ENCODE data around the gene ALPK3.

ALPK3 gene

GRCh38 chr15:84919106-84919667 is 102.0 kb downstream of the ALPK3 start:
- peaks cover 13% of the 10 kb centered on the region for H3K4me1 ChIP-seq (ENCODE audit: insufficient read depth, poor library complexity, severe bottlenecking)
- no peak overlapping the region for H3K27ac ChIP-seq (ENCODE audit: poor library complexity, severe bottlenecking)
- ATAC-seq (ENCODE audit: low read depth) (no peak), DNase-seq (ENCODE audit: low spot score) (no peak)
- no peak overlapping the region for H3K4me3 ChIP-seq (ENCODE audit: severe bottlenecking)
- no peak for TF ChIP-seq CTCF (IDR thresholded peaks at IDR 0.05; ENCODE audit: poor library complexity, severe bottlenecking)
- H3K27me3 ChIP-seq (ENCODE audit: insufficient read depth, poor library complexity, severe bottlenecking) = no peaks in the 10 kb centered on the region
- no peaks in the 10 kb centered on the region for H3K9me3 ChIP-seq (ENCODE audit: severe bottlenecking)
- H3K36me3 ChIP-seq (ENCODE audit: low read depth) = no peaks in the 10 kb centered on the region

DNA sequence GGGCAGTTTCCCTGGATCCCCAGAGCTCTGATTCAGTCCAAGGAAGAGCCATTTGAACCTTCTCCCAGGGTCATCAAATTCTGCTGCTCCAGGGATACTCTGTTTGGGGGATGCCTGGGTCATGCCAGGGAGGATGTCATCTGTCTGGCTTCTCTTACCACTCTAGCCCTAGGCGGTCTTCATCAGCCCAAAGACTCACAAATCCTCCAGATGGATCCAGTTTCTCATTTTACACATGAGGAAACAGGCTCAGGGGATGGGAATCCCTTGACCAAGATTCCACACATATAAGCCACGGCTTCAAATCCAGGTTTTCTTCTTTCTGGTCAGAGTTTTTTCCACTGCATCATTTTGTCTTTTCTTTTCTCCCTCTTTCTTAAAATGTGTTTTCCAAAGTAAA is 104.0 kb downstream of the ALPK3 start:
- Histone ChIP-seq H3K27ac (ENCODE audit: poor library complexity, severe bottlenecking) (no peak overlapping the region), H3K4me1 (ENCODE audit: insufficient read depth, poor library complexity, severe bottlenecking) (peaks cover 8% of the 10 kb centered on the region), H3K4me3 (ENCODE audit: severe bottlenecking) (no peak overlapping the region), H3K9me3 (ENCODE audit: severe bottlenecking) (no peaks in the 10 kb centered on the region), H3K36me3 (ENCODE audit: low read depth) (no peaks in the 10 kb centered on the region), H3K27me3 (ENCODE audit: insufficient read depth, poor library complexity, severe bottlenecking) (no peaks in the 10 kb centered on the region)
- DNase-seq (ENCODE audit: low spot score) (no peak), ATAC-seq (ENCODE audit: low read depth) (no peak)
- TF ChIP-seq CTCF (IDR thresholded peaks at IDR 0.05; ENCODE audit: poor library complexity, severe bottlenecking) = no peak

DNA sequence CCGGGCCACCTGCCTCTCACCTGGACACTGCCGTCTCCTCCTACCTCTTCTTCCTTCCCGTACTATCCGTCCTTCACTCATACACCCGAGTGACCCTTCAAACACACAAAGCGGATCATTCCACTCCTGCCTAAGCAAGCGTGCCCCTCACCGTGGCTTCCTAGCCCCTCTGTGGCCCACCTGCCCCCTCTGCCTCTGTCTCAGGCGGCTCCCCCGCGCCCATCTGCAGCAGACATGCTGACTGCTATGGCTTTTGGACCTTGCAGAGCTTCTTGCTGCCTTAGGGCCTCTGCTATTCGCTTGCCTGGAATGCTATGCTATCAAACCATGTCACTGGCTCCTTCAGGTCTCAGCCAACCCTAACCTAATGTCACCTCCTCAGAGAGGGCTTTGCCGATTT is 105.4 kb downstream of the ALPK3 start:
- peaks cover 8% of the 10 kb centered on the region for H3K4me1 ChIP-seq (ENCODE audit: insufficient read depth, poor library complexity, severe bottlenecking)
- no peak overlapping the region for H3K27ac ChIP-seq (ENCODE audit: poor library complexity, severe bottlenecking)
- H3K36me3 ChIP-seq (ENCODE audit: low read depth) = no peaks in the 10 kb centered on the region
- ATAC-seq (ENCODE audit: low read depth) (no peak), DNase-seq (ENCODE audit: low spot score) (no peak)
- no peaks in the 10 kb centered on the region for H3K27me3 ChIP-seq (ENCODE audit: insufficient read depth, poor library complexity, severe bottlenecking)
- no peak for TF ChIP-seq CTCF (IDR thresholded peaks at IDR 0.05; ENCODE audit: poor library complexity, severe bottlenecking)
- H3K9me3 ChIP-seq (ENCODE audit: severe bottlenecking) = no peaks in the 10 kb centered on the region
- no peak overlapping the region for H3K4me3 ChIP-seq (ENCODE audit: severe bottlenecking)
